Dendritic cell treated with granulocyte-macrophage colony-stimulating factor and Interleukin-4, amounts not matched to agents 40 ng/mL and 50 ng/mL, for 4 days (primary cell): ENCODE results near the gene ANP32A.

Source experiments
- H3K27ac Mint-ChIP-seq: one replicate; pipeline ENCODE4 v1.8.0; 2022; ENCODE audit warnings: mild to moderate bottlenecking, mixed read lengths
- H3K27me3 Mint-ChIP-seq: one replicate; pipeline ENCODE4 v1.8.0; 2022; ENCODE audit warnings: mild to moderate bottlenecking, mixed read lengths
- H3K36me3 Mint-ChIP-seq: one replicate; pipeline ENCODE4 v1.8.0; 2022; ENCODE audit warnings: low read depth, mixed read lengths
- H3K4me1 Mint-ChIP-seq: one replicate; pipeline ENCODE4 v1.8.0; 2022; ENCODE audit warnings: low read depth, mixed read lengths
- H3K4me3 Mint-ChIP-seq: one replicate; pipeline ENCODE4 v1.8.0; 2022; ENCODE audit warnings: mild to moderate bottlenecking, moderate library complexity, mixed read lengths
- H3K9me3 Mint-ChIP-seq: one replicate; pipeline ENCODE4 v1.8.0; 2022; ENCODE audit warnings: mixed read lengths
- intact Hi-C: fragments of 100-400 bp; cut with micrococcal nuclease; formaldehyde crosslinking; loops from one replicate; pipeline ENCODE4 v1.15.0; 2022

ANP32A gene

DNA sequence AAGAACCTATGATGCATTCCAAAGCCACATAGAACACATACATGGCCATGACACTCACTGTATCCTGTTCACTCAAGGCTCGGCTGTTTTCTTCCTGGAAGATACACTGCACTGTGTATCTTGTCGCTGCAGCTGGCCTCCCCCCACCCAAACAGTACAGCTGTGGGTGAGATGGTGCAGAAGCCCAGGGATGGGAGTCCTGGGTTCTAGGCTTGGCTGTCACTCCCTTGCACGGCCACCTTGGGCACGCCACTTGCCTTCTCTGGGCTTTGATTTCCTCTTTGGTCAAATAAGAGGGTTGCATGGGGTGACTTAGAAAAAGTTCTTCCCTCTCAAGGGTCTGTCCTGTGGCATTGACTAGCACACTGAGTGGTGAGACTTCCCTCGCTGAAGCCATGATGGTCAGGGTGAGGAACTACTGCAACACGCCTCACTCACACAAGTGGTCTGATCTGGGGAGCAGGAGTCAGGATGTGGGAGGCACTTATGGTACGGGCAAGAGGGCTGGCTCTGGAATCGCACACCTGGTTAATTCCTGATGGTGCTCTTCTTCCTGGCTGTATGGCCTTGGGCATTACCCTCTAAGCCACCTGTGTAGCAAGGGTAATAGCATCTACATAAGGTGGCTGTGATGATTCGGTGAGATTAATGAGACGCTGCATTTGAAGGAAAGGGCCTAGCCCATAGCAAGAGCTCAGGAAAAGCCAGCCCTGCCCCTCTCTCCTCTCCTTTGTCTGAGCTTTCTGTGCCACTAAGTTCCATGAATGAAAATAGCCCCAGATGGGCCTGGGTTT is 44.0 kb downstream of the ANP32A start:
- H3K9me3 Mint-ChIP-seq = peaks cover 11% of the 10 kb centered on the region
- H3K27ac Mint-ChIP-seq = no peak overlapping the region
- intact Hi-C loops = no loop called here
- no peaks in the 10 kb centered on the region for H3K27me3 Mint-ChIP-seq
- H3K36me3 Mint-ChIP-seq = peaks cover 38% of the 10 kb centered on the region
- no peak overlapping the region for H3K4me3 Mint-ChIP-seq
- H3K4me1 Mint-ChIP-seq = peaks cover 26% of the 10 kb centered on the region

DNA sequence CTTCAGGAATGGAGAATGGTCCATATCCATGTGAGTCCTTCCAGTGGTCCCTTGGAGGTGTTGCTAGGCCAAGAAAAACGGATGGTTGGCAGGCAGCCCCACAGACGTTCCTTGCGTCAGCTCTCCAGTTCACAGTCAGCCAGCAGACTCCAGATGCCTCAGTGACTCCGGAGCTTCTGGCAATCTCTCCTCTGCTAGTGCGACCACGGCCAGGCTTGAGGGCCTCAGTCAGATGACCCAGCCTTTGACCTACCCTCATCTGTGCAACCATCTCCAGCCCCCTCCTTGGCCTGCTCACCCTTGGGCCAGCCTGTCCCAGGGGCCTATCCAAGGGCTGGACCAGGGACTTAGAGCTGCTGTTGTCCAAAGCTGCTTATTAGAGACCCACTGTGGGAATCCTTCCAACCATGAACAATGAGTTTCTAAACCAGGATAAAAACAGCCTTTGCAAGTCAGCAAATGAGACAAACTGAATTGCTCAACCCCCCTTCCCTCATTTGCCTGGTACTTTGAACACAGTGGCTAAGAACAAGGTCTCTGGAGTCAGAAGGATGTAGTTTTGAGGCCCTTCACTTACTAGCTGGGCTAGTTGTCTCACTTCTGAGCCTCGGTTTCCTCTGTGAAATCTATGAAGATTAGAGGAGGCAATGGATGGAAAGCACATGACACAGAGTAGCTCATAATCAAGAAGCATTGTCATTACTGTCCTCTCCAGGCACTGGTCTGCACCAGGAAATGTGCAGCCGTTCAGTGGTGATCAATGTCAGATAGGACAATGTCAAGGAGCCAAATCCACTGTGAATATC is 44.8 kb downstream of the ANP32A start:
- Mint-ChIP-seq H3K4me1 (peaks cover 29% of the 10 kb centered on the region), H3K36me3 (peaks cover 34% of the 10 kb centered on the region), H3K4me3 (no peak overlapping the region), H3K27me3 (no peaks in the 10 kb centered on the region), H3K9me3 (peaks cover 11% of the 10 kb centered on the region), H3K27ac (no peak overlapping the region)
- intact Hi-C loops = no loop called here

DNA sequence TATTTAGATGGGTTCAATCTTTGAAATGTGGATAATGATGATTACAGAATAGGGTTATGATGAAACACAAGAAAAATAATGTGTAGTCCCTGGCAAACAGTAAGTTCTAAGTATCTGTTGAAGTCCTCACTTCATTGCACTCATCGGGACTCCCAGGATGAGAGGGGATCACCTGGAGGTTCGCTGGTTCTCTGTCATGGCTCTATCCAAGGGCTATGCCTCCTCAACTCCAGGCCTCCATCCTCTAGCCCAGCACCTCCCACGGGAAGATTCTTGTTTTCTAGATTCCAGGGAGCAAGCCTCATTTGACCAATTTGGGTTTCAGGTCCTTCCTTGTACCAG is 45.5 kb downstream of the ANP32A start:
- Mint-ChIP-seq H3K4me1 (peaks cover 32% of the 10 kb centered on the region), H3K9me3 (peaks cover 11% of the 10 kb centered on the region), H3K36me3 (peaks cover 27% of the 10 kb centered on the region), H3K27ac (no peak overlapping the region), H3K27me3 (no peaks in the 10 kb centered on the region), H3K4me3 (no peak overlapping the region)
- intact Hi-C loops = no loop called here

DNA sequence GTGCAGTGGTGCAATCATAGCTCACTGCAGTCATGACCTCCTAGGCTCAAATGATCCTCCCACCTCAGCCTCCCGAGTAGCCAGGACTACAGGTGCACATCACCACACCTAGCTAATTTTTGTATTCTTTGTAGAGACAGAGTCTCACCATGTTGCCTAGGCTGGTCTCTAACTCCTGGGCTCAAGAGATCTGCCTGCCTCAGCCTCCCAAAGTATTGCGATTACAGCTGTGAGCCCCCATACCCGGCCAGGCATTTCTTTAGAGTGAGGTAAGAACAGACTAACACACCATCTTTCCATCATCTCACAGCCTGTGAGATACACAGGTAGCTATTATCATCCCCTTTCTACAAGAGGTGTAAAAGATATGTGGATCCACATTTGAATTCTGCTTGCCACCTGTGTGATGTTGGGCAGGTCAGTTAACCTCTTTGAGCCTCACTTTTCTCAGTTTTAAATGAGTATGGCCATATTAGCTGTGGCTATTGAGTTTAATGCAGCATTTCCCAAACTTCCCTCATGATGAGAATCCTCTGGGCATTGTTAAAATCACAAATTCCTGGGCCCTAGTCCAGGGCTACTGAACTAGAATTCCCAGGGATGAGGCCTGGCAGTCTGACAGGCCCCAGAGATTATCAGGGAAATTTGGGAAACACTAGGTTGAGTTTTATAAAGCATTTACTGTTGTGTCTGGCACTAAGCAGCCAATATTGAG is 46.0 kb downstream of the ANP32A start:
- peaks cover 36% of the 10 kb centered on the region for H3K4me1 Mint-ChIP-seq
- peaks cover 11% of the 10 kb centered on the region for H3K9me3 Mint-ChIP-seq
- peaks cover 22% of the 10 kb centered on the region for H3K36me3 Mint-ChIP-seq
- intact Hi-C loops = no loop called here
- H3K27me3 Mint-ChIP-seq = no peaks in the 10 kb centered on the region
- H3K4me3 Mint-ChIP-seq = no peak overlapping the region
- H3K27ac Mint-ChIP-seq = no peak overlapping the region

DNA sequence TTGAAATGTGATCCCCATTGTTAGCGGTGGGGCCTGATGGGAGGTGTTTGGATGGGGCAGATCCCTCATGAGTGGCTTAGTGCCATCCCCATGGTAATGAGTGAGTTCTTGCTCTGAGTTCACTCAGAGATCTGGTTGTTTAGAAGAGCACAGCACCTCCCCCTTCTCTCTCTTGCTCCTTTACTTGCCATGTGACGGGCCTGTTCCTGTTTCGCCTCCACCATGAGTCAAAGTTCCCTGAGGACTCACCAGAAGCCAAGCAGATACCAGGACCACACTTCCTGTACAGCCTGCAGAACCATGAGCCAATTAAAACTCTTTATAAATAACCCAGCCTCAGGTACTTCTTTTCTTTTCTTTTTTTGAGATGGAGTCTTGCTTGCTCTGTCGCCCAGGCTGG is 46.6 kb downstream of the ANP32A start:
- H3K27ac Mint-ChIP-seq = no peak overlapping the region
- peaks cover 16% of the 10 kb centered on the region for H3K36me3 Mint-ChIP-seq
- H3K9me3 Mint-ChIP-seq = peaks cover 11% of the 10 kb centered on the region
- no peaks in the 10 kb centered on the region for H3K27me3 Mint-ChIP-seq
- H3K4me1 Mint-ChIP-seq = peaks cover 36% of the 10 kb centered on the region
- no peak overlapping the region for H3K4me3 Mint-ChIP-seq
- intact Hi-C loops = no loop called here

DNA sequence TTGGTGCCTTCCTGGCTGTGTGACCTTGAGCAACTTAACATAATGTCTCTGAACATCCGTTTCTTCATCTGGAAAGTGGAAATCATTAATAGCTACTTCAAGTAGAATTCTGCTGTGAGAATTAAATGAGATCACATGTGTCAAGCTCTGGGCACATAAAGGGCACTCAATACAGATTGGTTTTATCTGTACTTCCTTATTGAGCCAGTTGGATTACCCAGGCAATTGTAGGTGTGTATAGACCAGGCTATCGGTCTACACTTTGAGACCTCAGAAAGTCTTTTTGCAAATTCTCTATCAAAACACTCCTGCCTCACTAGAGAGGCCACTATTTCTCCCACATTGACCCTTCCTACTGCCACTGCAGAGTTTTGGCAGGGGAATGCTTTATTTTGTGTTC is 47.7 kb downstream of the ANP32A start:
- Mint-ChIP-seq H3K27ac (no peak overlapping the region), H3K4me3 (no peak overlapping the region), H3K4me1 (peaks cover 43% of the 10 kb centered on the region), H3K27me3 (no peaks in the 10 kb centered on the region), H3K9me3 (peaks cover 11% of the 10 kb centered on the region), H3K36me3 (peaks cover 8% of the 10 kb centered on the region)
- intact Hi-C loops = no loop called here

DNA sequence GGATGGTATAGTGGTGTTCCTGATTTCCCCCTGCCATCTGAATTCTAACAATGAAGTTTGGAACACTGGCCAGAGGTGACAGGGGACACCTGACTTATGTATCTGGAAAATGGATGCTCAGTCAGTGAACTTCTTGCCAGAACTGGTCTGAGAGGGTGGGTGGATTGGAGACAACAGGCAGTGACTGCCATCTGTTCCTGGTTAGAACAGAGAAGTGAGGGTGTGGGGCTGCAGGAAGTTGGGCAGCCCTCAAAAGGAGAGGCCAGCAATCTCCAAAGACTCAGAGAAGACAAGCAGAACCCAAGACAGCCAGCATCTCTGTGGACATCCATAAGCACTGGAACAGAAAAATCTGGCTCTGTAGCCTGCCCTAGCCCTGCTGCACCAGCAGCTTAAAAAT is 50.5 kb downstream of the ANP32A start:
- Mint-ChIP-seq H3K27me3 (no peaks in the 10 kb centered on the region), H3K36me3 (no peaks in the 10 kb centered on the region), H3K4me3 (no peak overlapping the region), H3K27ac (no peak overlapping the region), H3K4me1 (peaks cover 29% of the 10 kb centered on the region), H3K9me3 (peaks cover 11% of the 10 kb centered on the region)
- intact Hi-C loops = no loop called here

DNA sequence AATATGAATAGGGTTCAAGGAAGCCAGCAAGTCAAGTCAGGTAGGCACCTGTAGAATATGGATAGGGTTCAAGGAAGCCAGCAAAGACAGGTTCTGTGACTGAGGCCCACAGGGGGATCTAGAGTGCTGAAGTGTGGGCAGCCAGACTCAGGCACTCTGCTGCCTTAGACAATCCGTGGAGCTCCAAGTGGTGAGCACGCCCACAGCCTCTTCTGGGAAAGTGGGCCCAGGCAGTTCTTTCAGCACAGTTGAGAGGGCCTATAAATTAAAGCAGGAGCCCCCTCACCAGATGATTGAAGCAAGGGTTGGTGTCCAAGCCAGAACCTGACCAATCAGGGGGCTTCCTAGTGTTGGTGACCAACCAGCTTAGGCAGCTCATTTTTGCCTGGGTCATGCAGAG is 51.0 kb downstream of the ANP32A start:
- H3K4me1 Mint-ChIP-seq = peaks cover 29% of the 10 kb centered on the region
- no peak overlapping the region for H3K4me3 Mint-ChIP-seq
- no peaks in the 10 kb centered on the region for H3K27me3 Mint-ChIP-seq
- intact Hi-C loops = no loop called here
- H3K27ac Mint-ChIP-seq = no peak overlapping the region
- no peaks in the 10 kb centered on the region for H3K36me3 Mint-ChIP-seq
- peaks cover 10% of the 10 kb centered on the region for H3K9me3 Mint-ChIP-seq

DNA sequence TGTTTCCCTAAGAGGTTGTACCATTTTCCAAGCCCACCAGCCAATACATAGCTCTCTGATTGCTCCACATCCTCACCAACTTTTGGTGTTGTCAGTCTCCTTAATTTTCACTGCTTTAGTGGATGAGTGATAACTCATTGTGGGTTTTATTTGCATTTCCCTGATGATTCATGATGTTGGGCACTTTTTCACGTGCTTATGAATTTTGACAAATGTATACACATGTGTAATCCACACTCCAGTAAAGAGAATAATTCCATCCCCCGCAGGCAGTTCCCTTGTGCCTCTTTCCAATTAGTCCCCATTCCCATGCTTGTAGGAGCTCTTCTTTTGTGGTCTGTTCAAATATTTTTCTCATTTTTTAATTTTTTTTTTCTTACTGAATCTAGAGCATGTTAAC is 52.4 kb downstream of the ANP32A start:
- H3K36me3 Mint-ChIP-seq = no peaks in the 10 kb centered on the region
- no peak overlapping the region for H3K27ac Mint-ChIP-seq
- H3K4me1 Mint-ChIP-seq = peaks cover 29% of the 10 kb centered on the region
- intact Hi-C loops = no loop called here
- no peak overlapping the region for H3K4me3 Mint-ChIP-seq
- no peaks in the 10 kb centered on the region for H3K9me3 Mint-ChIP-seq
- H3K27me3 Mint-ChIP-seq = peaks cover 2% of the 10 kb centered on the region

DNA sequence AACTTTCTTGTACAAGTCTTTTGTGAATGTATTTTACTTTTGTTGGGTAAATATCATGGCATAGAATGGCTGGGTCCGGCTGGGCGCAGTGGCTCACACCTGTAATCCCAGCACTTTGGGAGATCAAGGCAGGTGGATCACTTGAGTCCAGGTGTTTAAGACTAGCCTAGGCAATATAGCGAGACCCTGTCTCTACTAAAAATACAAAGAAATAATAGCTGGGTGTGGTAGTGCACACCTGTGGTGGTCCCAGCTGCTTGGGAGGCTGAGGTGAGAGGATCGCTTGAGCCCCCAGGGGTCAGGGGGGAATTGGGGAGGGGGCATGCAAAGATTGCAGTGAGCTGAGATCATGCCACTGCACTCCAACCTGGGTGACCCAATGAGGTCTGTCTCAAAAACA is 52.9 kb downstream of the ANP32A start:
- intact Hi-C loops = no loop called here

DNA sequence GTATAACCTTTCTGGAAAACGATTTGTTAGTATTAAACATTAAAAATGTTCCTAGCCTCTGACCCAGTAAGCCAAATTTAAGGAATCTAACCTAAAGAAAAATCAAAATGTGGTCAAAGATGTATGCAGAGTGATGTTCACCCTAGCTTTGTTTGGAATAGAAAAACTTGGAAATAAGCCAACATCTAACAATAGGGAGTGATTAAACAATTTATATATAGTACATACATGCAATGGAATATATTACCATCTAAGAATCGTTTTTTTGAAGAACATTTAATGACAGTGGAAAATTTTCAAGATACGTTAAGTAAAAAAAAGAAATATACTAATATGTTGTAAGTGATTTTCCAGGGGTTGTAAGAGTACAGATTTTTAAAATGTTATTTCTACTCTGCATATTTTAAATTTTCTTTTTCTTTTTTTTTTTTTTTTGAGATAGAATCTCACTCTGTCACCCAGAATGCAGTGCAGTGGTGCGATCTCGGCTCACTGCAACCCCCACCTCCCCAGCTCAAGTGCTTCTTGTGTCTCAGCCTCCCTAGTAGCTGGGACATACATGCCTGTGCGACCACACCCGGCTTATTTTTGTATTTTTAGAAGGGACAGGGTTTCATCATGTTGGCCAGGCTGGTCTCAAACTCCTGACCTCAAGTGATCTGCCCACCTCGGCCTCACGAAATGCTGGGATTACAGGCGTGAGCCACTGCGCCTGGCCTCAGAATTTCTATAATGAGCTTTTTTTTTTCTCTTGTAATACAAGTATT is 54.9 kb downstream of the ANP32A start:
- H3K9me3 Mint-ChIP-seq = no peaks in the 10 kb centered on the region
- H3K4me3 Mint-ChIP-seq = no peak overlapping the region
- no peak overlapping the region for H3K27ac Mint-ChIP-seq
- H3K36me3 Mint-ChIP-seq = no peaks in the 10 kb centered on the region
- peaks cover 4% of the 10 kb centered on the region for H3K27me3 Mint-ChIP-seq
- H3K4me1 Mint-ChIP-seq = peaks cover 16% of the 10 kb centered on the region
- intact Hi-C loops = no loop called here

More for the DNA sequence above, 52.9 kb downstream of the ANP32A start:
- Mint-ChIP-seq H3K27ac (no peak overlapping the region), H3K36me3 (no peaks in the 10 kb centered on the region), H3K9me3 (no peaks in the 10 kb centered on the region), H3K4me3 (no peak overlapping the region), H3K27me3 (peaks cover 2% of the 10 kb centered on the region), H3K4me1 (peaks cover 29% of the 10 kb centered on the region)

DNA sequence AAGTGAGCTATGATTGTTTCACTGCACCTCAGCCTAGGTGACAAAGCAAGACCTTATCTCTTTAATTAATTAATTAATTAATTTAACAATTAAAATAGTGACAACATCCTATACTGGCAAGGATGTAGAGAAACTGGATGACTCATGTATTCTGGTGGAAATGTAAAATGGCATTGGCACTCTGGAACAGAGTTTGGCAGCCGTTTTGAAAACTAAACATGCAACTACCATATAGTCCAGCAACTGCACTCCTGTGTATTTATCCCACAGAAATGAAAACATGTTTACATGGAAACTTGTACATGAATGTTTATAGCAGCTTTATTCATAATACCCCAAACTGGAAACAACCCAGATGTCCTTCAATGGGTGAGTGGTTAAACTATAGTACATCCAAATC is 56.6 kb downstream of the ANP32A start:
- Mint-ChIP-seq H3K36me3 (no peaks in the 10 kb centered on the region), H3K4me1 (peaks cover 10% of the 10 kb centered on the region), H3K27me3 (peaks cover 7% of the 10 kb centered on the region), H3K27ac (no peak overlapping the region), H3K9me3 (no peaks in the 10 kb centered on the region), H3K4me3 (no peak overlapping the region)
- intact Hi-C loops = no loop called here

DNA sequence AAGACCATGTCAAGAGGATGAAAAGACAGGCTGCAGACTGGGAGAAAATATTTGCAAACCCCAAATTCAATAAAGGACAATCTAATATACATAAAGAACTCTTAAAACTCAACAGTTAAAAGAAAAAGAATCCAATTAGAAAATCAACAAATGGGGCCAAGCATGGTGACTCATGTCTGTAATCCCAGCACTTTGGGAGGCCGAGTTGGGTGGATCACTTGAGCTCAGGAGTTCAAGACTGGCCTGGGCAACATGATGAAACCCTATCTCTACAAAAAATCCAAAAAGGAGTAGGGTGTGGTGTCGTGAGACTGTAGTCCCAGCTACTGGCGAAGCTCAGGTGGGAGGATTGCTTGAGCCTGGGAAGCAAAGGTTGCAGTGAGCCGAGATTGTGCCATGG is 57.6 kb downstream of the ANP32A start:
- Mint-ChIP-seq H3K4me3 (no peak overlapping the region), H3K9me3 (no peaks in the 10 kb centered on the region), H3K27ac (no peak overlapping the region), H3K36me3 (no peaks in the 10 kb centered on the region), H3K27me3 (peaks cover 9% of the 10 kb centered on the region), H3K4me1 (peaks cover 3% of the 10 kb centered on the region)
- intact Hi-C loops = no loop called here
